ENCODE results near the gene DOCK4.

DNA sequence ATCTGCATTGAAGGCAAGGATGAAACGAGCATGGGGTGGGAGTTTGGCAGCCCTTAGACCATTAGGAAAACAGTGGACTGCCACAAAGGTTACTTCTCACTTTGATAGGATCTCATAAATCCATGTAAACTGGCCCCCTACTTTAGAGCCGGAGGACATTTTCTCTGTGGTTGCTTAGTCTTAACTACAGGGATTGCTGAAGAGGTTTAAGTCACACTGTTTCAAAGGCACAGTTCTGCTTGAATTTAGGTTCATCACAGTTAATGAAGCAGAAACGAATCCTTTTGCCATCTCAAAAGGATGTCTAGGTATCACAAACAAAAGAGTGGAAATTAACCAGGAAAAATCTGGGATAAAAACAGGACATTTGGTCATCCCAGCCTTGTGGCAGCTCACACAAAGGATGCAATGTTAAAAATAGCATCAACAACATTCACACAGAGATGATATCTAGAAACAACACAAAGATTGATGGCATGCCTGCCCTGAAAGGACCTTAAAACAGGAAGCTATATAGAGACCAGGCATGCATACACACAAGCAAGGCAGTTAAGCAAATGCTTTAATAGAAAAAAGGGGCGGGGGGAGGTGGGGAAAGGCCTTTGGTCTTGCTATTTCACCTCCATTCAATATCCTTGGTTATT, 74.0 kb downstream of the DOCK4 start:
- TF ChIP-seq, protein P1, sequence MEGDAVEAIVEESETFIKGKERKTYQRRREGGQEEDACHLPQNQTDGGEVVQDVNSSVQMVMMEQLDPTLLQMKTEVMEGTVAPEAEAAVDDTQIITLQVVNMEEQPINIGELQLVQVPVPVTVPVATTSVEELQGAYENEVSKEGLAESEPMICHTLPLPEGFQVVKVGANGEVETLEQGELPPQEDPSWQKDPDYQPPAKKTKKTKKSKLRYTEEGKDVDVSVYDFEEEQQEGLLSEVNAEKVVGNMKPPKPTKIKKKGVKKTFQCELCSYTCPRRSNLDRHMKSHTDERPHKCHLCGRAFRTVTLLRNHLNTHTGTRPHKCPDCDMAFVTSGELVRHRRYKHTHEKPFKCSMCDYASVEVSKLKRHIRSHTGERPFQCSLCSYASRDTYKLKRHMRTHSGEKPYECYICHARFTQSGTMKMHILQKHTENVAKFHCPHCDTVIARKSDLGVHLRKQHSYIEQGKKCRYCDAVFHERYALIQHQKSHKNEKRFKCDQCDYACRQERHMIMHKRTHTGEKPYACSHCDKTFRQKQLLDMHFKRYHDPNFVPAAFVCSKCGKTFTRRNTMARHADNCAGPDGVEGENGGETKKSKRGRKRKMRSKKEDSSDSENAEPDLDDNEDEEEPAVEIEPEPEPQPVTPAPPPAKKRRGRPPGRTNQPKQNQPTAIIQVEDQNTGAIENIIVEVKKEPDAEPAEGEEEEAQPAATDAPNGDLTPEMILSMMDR (conservative IDR thresholded peaks at IDR 0.05; ENCODE audit: low read length), result no peak
- no peak for TF ChIP-seq EZH2phosphoT487 (IDR thresholded peaks at IDR 0.05; ENCODE audit: borderline replicate concordance)
